Measurements from ENCODE around the gene AFAP1L1. TPM values are rescaled to one million over a fixed set of nuclear protein-coding genes. Genes with fewer than 3 reads are reported as not detected.

The AFAP1L1 gene
- total RNA-seq, 1 donor from 2014 or later, result 0.25 TPM

GRCh38 chr5:149283626-149284480 lies 12.2 kb downstream of the AFAP1L1 start:
- H3K36me3 Mint-ChIP-seq (ENCODE audit: unreplicated experiment), result no peaks in the 10 kb centered on the region
- no peak for DNase-seq
- no peak overlapping the region for H3K27ac Mint-ChIP-seq (ENCODE audit: unreplicated experiment)
- peaks cover 5% of the 10 kb centered on the region for H3K9me3 Mint-ChIP-seq (ENCODE audit: unreplicated experiment)
- H3K27me3 Mint-ChIP-seq (ENCODE audit: unreplicated experiment), result no peaks in the 10 kb centered on the region
- TF ChIP-seq CTCF (IDR thresholded peaks at IDR 0.05; ENCODE audit: partially characterized antibody, unreplicated experiment), result no peak
- H3K4me1 Mint-ChIP-seq (ENCODE audit: low read depth, unreplicated experiment), result no peaks in the 10 kb centered on the region
- H3K4me3 Mint-ChIP-seq (ENCODE audit: unreplicated experiment), result no peak overlapping the region

- no peak for TF ChIP-seq CTCF (IDR thresholded peaks at IDR 0.05; ENCODE audit: partially characterized antibody, unreplicated experiment)
- Mint-ChIP-seq H3K9me3 (ENCODE audit: unreplicated experiment) (peaks cover 5% of the 10 kb centered on the region), H3K4me1 (ENCODE audit: low read depth, unreplicated experiment) (no peaks in the 10 kb centered on the region), H3K27me3 (ENCODE audit: unreplicated experiment) (no peaks in the 10 kb centered on the region), H3K4me3 (ENCODE audit: unreplicated experiment) (no peak overlapping the region), H3K27ac (ENCODE audit: unreplicated experiment) (no peak overlapping the region), H3K36me3 (ENCODE audit: unreplicated experiment) (no peaks in the 10 kb centered on the region)
- no peak for DNase-seq
Observed at GRCh38 chr5:149284501-149284900, 12.8 kb downstream of the AFAP1L1 start.

- Mint-ChIP-seq H3K27me3 (ENCODE audit: unreplicated experiment) (no peaks in the 10 kb centered on the region), H3K27ac (ENCODE audit: unreplicated experiment) (no peak overlapping the region), H3K4me3 (ENCODE audit: unreplicated experiment) (no peak overlapping the region), H3K9me3 (ENCODE audit: unreplicated experiment) (peaks cover 5% of the 10 kb centered on the region), H3K4me1 (ENCODE audit: low read depth, unreplicated experiment) (no peaks in the 10 kb centered on the region), H3K36me3 (ENCODE audit: unreplicated experiment) (no peaks in the 10 kb centered on the region)
- no peak for TF ChIP-seq CTCF (IDR thresholded peaks at IDR 0.05; ENCODE audit: partially characterized antibody, unreplicated experiment)
- no peak for DNase-seq
Observed at GRCh38 chr5:149285153-149285552, 13.5 kb downstream of the AFAP1L1 start.

GRCh38 chr5:149288436-149288835 lies 16.8 kb downstream of the AFAP1L1 start:
- Mint-ChIP-seq H3K4me1 (ENCODE audit: low read depth, unreplicated experiment) (no peaks in the 10 kb centered on the region), H3K27me3 (ENCODE audit: unreplicated experiment) (no peaks in the 10 kb centered on the region), H3K9me3 (ENCODE audit: unreplicated experiment) (peaks cover 1% of the 10 kb centered on the region), H3K4me3 (ENCODE audit: unreplicated experiment) (no peak overlapping the region), H3K36me3 (ENCODE audit: unreplicated experiment) (peaks cover 4% of the 10 kb centered on the region), H3K27ac (ENCODE audit: unreplicated experiment) (no peak overlapping the region)
- no peak for DNase-seq
- no peak for TF ChIP-seq CTCF (IDR thresholded peaks at IDR 0.05; ENCODE audit: partially characterized antibody, unreplicated experiment)

- Mint-ChIP-seq H3K4me1 (ENCODE audit: low read depth, unreplicated experiment) (no peaks in the 10 kb centered on the region), H3K27ac (ENCODE audit: unreplicated experiment) (no peak overlapping the region), H3K9me3 (ENCODE audit: unreplicated experiment) (peaks cover 1% of the 10 kb centered on the region), H3K36me3 (ENCODE audit: unreplicated experiment) (peaks cover 4% of the 10 kb centered on the region), H3K4me3 (ENCODE audit: unreplicated experiment) (no peak overlapping the region), H3K27me3 (ENCODE audit: unreplicated experiment) (no peaks in the 10 kb centered on the region)
- no peak for TF ChIP-seq CTCF (IDR thresholded peaks at IDR 0.05; ENCODE audit: partially characterized antibody, unreplicated experiment)
- no peak for DNase-seq
Observed at GRCh38 chr5:149289301-149289700, 17.6 kb downstream of the AFAP1L1 start.
